Limb (tissue), 2 donors: ENCODE results near the gene CAMTA1.

Source experiments
- DNase-seq, 2 donors: peaks; one replicate each; pipeline ENCODE4 v3.0.0-alpha.2; 2016; ENCODE audit errors: extremely low spot score in 2 of 2

Gene CAMTA1

DNA sequence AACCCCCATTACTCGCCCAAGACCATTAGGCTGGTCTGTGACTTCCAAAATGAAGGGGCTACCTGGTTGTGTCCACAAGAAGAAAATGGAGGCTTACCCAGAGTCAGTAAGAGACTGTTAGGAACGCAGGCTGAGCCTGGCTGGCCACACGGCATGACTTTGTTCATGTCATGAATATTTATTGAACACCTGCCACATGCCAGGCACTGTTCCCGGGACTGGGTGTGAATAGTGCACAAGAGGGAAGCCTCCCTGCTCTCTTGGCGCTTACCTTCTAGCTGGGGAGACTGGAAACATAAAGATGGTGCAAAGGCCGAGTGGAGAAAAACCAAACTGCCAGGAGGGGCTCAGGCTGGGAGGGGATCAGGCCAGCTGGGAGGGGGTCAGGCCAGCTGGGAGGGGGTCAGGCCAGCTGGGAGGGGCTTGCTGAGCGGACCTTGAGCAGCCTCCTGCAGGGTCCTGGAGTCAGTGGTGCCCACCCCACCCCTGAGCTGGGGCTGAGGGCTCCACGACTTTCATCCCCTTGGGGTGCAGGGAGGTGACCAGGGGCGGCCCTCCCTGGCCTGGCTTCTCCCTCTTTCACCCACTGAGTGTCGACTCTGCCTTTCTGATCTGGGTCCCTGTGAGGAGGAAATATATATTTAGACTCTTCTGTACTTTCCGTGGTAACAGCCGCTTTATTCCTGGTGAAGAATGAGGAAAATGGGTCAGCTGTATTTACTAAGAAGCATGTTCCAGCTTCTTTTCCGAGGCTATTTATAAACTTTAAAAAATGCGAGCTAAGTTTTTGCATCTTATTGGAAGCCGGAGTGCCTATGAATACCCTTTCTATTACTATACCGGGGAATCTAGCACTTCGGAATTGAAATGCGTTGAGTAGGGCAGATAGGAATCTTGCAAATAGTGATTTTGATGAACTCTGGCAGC is 139.0 kb downstream of the CAMTA1 start:
- no peak for DNase-seq

- DNase-seq = no peak
Measured at GRCh38 chr1:6924891-6925290, 139.6 kb downstream of the CAMTA1 start.

DNA sequence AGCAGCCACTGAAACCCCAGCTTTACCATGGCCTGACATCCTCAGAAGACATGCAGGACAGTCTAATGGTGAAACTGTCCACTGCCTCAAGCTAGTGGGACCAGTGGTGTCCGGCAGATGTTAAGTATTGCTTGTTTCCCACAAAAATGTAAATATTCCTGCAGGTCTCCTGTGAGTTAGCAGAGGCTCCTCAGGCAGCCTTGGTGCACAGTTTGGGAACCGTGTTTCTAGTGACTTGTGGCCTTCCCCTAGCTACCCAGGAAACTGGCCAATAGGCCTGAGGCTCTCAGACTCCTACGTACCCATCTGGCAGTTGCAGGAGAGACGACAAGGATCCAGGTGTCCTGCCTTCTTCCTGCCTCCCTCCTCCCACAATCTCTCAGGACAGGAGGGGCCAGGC is 142.4 kb downstream of the CAMTA1 start:
- no peak for DNase-seq

DNA sequence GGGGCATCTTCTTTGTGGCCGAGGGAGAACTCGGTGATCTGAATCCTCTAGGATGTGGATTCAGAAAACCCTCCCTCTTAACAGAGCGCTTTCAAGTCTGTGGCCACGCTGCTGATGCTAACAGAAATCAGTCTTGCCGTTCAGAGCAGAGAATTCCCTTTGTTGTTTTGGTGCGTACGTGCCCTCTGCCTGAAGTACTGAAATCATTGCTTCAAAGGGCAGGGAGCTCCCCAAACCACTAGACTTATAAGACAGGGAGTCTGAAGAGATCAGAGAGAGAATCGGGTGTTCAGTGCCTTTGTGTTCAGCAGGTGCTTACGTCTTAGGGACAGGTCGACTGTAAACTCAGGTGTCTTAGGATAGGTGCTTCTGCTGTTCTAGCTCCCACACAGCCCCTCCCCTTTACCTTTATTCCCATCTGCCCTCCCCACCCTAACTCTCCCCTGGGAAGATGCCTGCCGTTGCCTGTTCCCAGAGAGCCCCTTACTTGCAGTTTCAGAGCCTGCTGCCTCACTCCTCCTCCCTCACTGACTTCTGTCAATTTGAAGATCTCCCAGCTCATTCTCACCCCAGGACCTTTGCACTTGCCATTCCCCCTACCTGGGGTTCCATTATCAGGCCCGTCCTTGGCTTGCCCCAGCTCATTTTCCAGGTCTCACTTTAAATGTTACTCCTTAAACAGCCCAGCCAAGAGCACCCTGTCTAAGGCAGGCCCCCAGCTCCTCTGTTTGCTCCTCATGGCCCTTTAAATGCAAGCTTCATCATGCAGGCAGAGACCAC is 143.0 kb downstream of the CAMTA1 start:
- no peak for DNase-seq

DNA sequence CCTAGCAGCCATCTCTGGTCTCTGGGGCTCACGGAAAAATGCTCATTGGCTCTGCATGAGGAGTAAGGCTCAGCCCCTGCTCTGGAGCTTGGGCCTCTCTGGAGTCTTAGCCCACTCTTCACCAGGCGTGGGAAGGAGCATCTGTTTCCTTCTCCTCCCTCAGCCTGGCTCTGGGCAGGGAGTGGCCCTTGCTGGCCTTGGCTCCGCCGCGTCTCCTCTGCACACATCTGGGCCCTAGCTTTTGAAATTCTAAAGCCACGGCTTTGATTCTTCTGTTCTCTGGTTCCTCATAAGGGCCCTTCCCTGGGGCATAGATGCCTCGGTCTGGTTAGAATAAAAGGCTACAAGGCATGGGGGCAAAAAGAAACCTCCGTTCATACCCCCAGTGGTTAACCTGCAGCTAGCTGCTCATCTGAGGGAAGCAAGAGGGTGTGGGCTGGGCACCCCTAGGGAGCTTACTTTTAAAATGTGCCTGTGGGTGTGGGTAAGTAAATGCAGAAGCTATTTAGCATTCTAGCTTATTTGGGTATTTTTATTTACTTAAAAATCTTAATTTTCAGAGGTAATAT is 145.6 kb downstream of the CAMTA1 start:
- DNase-seq = peak in 1 of 2 donors; percentile 11

GRCh38 chr1:6935361-6935883 is 150.2 kb downstream of the CAMTA1 start:
- DNase-seq = peak in 1 of 2 donors; percentile 43

GRCh38 chr1:6935911-6936690 is 150.8 kb downstream of the CAMTA1 start:
- DNase-seq = peak in 1 of 2 donors; percentile 17

- DNase-seq = no peak
Measured at GRCh38 chr1:6937048-6937447, 151.8 kb downstream of the CAMTA1 start.

GRCh38 chr1:6939363-6939762 is 154.1 kb downstream of the CAMTA1 start:
- DNase-seq = peak in 1 of 2 donors; percentile 17

GRCh38 chr1:6941786-6942185 is 156.5 kb downstream of the CAMTA1 start:
- peak in 1 of 2 donors; percentile 12 for DNase-seq

- no peak for DNase-seq
Measured at GRCh38 chr1:6942990-6943389, 157.7 kb downstream of the CAMTA1 start.

DNA sequence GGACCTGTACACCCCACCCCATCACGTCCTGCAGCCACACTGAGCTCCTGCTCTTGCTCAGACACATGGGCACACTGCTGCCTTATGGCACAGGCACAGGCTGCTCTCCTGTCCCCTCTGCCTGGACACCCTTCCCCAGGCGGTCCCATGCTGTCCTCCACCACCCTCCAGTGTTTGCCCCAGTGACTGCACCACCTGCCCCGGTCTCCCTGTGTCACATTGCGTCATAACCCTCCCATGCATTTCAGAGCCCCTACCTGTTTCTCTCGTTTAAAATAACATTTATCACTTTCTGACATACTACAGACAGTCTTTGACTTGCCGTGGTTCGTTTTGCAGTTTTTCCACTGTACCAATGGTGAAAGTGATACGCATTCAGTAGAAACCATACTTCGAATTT is 159.2 kb downstream of the CAMTA1 start:
- peak in 1 of 2 donors; percentile 11 for DNase-seq

DNA sequence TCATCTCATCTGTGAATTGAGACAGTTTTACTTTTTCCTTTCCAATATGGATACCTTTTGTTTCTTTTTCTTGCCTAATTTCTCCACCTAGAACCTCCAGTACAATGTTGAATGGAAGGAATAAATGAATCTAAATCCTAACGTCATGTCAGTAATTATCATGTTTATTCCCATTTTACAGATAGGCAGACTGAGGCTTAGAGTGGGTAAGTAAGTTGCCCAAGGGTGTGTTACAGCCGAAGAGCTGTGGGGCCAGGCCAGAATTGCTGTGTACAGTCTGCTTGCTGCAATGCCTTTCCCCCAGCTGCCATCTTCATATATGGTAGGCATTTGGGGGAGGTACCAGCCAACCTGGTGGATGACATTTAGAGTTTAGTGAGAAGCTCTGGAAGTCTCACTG is 162.7 kb downstream of the CAMTA1 start:
- no peak for DNase-seq

GRCh38 chr1:6948416-6948815 is 163.2 kb downstream of the CAMTA1 start:
- no peak for DNase-seq

- no peak for DNase-seq
Measured at GRCh38 chr1:6948861-6949260, 163.6 kb downstream of the CAMTA1 start.

- no peak for DNase-seq
Measured at GRCh38 chr1:6950001-6950765, 164.9 kb downstream of the CAMTA1 start.

- no peak for DNase-seq
Measured at GRCh38 chr1:6951536-6951935, 166.3 kb downstream of the CAMTA1 start.

DNA sequence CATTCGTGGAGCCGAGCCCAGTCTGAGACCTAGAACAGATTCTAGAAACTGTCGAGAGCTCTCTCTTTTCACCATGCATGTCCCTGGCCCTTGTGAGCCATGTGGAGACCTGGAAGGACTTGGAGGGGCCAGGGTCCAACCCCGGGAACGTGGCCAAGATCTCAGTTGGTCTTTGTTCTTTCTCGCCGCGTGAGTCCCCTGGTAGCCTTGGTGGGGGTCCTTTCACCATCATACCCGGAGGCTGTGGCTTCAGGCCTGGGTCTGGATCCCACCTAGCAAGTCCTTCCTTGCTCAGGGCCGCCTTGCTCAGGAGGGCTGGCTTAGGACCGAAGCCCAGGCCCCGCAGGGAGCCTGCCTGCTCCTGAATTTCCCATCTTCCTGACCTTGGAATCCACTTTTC is 168.0 kb downstream of the CAMTA1 start:
- no peak for DNase-seq

DNA sequence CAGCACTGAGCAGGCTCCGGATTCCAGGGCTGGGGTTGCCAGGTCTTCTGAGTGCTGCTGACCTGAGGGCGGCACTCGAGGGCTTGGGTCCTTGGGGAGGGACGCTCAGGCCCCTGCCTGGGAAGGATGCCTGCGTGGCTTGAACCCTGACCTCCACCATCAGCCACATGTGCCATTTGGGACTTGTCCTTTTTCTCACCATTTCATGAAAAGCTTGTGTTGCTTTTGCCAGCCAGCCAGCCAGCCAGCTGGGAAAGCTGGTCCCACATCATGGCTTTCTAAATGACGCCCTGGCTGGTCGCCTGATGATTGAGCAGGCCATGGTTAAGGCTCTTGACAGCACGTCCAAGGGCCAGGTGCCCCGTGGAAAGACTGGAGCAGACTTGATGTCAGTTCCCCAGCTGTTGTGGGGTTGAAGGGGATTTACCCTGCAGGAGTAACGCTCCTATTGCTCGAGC is 168.7 kb downstream of the CAMTA1 start:
- DNase-seq = no peak

DNA sequence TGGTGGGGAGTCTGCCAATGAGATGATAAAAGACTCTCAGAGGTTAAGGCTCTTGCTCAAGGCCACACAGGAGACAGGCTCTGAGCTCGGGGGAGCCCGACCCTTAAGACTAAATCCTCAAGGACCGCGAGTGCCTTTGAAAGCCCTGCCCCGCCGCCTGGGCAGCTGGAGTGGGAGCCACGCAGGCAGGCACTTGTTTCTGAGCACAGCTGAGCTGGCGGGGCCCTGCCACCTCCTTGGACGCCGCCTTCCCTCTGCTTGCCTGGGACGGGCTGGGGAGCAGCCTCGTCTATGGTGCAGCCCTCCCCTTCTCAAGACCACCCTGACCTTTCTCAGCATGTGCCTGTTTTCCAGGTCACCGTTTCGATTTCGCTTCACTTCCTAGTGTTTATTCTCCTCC is 169.3 kb downstream of the CAMTA1 start:
- no peak for DNase-seq
